HG02759 (cell line): ENCODE measurements around the gene NEMP1.
"Not testable (repeated sequence)": the region's sequence is repeated elsewhere in the genome, so short reads cannot be mapped to it uniquely, and the experiment has no call there.

Source experiments
- ATAC-seq: cut with Tn5 transposase; IDR thresholded peaks from one replicate; pipeline ENCODE4 v1.9.1; 2021; ENCODE audit warnings: mild to moderate bottlenecking, moderate library complexity; ENCODE audit not compliant: unreplicated experiment

The NEMP1 gene

GRCh38 chr12:57092876-57093414 lies 14.4 kb upstream of the NEMP1 start:
- ATAC-seq, result no peak

- ATAC-seq, result no peak
These were observed 13.9 kb upstream of the NEMP1 start for GRCh38 chr12:57092529-57092862.

DNA sequence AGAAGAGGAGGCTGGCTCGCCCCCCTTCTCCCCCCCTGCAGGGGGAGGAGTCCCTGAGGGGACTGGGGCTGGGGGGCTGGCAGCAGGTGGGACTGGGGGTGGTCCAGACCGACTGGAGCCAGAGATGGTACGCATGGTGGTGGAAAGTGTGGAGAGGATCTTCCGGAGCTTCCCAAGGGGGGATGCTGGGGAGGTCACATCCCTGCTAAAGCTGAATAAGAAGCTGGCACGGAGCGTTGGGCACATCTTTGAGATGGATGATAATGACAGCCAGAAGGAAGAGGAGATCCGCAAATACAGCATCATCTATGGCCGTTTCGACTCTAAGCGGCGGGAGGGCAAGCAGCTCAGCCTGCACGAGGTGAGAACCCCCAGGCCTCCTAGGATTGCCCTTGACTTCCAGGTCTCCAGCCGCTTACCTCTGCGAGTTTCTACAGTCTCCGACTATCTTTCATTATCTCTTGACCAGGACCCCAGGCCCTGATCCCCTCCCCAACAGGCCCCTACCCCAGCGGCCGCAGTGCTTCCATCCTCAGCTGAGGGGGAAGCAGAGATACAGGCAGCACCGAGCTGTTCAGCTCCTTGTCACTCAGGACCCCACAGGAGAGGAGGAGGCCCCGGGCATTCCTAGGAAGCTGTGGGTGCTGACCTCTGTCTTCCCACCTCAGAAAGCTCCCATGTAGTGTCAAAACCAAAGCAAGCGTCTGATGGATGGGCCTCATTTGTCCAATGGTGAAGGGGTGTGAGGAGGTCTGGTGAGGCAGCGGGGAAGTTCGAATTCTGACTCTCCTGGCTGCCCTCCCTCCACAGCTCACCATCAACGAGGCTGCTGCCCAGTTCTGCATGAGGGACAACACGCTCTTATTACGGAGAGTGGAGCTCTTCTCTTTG lies 13.3 kb upstream of the NEMP1 start:
- no peak for ATAC-seq

DNA sequence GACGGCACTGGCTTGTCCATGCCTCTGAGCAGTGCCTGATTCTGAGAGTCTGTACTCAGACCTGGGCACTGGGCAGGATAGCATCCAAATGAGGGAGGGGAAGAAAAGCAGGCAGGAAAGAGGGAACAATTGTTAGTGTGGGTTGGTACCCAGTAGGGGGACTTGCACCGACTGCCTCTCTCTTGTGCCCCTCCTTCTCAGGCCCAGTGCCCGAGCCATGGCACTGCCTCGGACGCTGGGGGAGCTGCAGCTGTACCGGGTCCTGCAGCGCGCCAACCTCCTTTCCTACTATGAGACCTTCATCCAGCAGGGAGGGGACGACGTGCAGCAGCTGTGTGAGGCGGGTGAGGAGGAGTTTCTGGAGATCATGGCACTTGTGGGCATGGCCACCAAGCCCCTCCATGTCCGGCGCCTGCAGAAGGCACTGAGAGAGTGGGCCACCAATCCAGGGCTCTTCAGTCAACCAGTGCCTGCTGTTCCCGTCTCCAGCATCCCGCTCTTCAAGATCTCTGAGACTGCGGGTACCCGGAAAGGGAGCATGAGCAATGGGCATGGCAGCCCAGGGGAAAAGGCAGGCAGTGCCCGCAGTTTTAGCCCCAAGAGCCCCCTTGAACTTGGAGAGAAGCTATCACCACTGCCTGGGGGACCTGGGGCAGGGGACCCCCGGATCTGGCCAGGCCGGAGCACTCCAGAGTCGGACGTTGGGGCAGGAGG lies 12.5 kb upstream of the NEMP1 start:
- no peak for ATAC-seq

GRCh38 chr12:57090490-57090889 lies 11.9 kb upstream of the NEMP1 start:
- no peak for ATAC-seq

DNA sequence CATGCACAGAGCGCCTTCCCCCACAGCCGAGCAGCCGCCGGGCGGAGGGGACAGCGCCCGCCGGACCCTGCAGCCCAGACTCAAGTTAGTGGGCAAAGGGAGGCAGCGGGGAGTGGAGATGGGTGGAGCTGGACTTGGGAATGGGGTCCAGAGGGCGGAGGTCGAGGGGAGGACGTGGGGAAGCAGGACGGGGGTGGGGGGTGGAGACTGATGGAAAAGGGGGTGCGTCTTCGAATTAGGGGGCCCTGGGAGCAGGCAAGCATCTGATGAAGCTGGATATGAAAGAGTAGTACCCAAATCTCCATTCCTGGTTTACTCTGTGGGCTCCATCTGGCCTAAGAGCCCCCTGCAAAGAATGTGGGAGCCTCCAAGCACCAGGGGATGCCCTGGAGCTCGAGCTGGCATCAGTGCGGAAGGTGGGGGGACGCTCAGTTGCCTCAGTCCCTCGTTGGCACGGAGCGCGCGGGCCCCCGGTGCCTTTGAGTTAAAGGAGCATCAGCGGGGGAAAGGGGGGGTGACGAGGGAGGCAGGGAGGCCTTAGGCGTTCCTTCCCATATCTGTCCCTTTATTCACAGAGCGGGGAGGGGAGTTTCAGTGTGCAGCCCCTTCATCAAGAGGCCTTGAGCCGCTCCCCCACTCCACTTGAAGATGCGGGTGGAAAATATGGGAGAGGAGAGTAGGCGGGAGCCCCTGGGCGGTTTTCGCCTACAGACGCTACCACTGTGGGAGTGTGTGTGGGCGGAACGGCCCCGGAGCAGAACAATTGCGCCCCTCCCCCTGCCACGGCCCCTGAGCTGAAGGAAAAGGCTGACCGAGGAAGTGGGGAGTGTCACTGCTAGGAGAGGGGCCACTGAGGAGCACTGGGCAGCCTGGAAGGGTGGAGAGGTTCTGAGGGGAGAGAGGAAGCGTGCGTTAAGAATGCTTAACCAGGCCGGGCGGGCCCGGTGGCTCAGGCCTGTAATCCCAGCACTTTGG lies 11.0 kb upstream of the NEMP1 start:
- ATAC-seq, result no peak

DNA sequence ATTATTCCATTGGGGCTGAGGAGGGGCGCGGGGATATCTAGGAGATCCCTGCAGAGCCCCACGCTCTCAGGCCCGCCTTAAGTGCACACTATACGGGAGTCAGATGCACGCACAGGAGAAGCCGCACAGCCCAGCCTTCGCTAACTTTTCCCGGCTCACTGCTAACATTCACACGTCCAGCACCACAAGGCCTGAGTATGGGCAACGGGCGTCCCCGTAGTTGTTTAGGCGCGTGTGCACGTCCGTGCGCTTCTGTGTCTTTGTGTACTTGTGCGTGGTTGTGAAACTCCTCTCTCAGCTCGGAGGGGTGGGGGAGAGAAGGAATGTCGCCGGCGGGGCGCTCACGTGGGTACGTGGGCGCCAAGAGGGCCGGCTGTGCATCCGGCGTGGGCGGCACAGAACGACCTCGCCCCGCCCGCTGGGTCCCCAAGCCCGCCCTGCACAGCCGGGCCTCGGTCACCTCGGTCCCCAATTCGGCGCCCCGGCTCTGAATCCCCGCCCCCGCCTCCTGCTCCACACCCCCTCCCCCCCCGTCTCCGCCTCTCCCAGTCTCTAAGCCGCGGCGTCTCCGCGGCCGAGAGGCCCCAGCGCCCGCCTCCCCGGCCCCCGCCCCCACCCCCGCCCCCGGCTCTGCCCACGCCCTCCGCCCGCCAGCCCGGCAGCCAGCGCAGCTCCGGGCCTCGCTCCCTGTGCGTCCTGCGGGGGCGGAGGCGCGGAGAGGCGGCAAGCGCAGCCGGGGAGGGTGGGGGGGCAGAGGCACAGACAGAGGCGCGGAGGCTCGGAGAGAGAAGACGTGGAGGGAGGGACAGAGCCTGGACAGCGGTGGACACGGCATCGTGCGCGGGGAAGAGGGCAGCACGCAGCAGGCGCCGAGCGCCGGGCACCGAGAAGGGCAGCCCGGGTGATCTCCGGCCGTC lies 10.0 kb upstream of the NEMP1 start, which contains the start of gene NAB2:
Gene NAB2 (plus strand): TSS at position 761 of the 917 bp plus-strand sequence. CDS start 158 bp downstream, outside the sequence.
- ATAC-seq, result peak; percentile 64

DNA sequence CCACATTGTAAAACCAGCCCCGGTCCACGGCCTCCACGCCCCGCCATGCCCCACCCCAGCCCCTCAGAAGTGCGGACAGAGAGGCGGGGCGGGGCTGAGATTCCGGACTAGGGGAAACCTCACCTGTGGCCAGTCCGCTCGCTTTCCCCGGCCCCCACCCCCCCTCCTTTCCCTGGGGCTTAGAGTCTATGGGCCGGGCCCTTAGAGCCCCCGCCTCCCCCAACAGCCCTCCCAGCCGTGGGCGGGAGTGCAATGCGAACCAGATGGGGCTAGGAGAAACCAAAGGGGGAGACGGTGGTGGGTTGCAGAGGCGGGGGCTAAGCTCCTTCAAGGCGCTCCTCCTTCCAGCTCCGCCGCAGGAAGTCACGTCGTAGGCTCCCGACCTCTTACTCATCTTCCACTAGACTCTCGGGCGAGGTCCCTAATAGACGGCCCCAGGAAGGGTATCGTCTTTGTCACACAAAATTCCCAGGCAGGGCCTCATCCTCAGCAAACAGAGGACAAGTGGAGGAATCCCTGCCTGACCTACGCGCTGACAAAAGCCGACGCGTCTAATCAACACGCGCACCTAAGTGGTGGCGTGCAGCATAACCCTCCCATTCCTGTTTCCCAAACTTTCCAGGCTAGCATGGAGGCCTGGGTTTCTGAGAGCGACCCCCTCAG lies 9.2 kb upstream of the NEMP1 start:
- peak; percentile 41 for ATAC-seq

DNA sequence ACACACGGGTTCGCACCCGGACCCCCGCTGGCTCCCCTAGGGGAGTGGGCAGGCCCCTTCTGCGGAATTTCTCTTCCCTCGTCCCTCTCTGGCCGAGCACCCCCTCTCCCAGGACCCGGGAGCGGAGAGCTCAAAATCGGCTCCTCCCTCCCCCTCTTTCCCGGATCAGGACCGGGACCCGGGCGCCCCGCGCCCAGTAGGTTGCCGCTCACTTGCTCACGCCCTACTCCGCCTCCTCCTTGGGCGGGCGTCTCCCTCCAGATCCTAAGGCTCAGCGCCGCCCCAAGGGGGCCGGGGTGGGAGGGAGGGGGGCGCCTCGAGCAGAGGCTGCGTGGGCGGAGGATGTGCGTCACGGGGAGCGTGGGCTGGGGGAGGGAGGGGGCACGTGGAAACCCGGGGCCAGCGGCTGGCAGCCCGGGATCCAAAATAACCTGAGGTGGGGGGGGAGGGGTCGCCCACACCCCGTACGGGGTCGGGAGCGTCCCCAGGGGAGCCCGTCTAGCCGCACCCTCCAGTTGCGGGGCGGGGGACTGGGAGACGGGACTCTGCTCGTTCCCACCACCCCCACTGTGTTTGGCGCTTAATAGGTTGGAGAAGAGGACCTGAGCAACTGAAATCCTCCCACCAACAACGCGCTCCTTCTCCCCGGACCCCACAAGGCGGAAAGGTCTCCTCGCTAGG lies 8.6 kb upstream of the NEMP1 start:
- ATAC-seq, result peak; percentile 41

- no peak for ATAC-seq
These were observed 8.0 kb upstream of the NEMP1 start for GRCh38 chr12:57086493-57087009.

DNA sequence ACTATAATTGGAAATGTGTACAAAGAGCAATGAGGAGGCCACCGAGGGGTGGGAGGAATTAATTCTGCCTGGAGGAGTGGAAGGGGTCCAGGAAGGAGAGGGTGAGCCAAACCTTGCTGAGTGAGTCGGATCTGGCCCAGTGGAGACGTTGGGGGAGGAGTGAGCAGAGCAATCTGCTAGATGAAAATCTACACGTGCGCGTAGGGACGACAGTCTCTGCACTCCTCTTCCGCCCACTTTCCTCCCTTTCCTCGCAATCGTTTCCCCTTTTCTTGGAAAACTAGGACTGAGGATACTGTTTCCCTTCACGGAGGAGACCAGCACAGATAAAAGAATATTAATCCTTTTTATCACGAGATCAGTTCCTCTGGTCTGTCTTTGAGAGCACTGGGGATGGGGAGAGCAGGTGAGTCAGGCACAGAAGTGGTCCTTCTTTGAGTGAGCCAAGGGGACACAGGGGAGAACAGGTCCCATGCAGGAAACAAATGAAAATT lies 7.5 kb upstream of the NEMP1 start:
- ATAC-seq, result no peak

DNA sequence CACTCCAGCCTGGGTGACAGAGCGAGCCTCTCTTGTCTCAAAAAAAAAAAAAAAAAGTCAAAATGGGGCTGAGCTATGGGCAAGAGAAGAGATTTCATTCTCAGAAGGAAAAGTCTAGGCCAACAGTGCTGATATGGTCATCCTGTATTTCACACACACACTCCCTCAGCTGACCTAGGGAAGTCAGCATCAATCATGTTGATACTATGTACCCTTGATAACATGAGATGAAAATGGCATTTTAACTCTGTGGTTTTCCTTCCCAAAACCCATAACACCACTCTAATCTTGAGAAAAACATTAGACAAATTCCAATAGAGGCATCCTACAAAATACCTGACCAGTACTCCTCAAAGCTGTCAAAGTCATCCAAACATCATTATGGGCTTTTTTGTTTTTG lies 2.3 kb upstream of the NEMP1 start:
- no peak for ATAC-seq

- no peak for ATAC-seq
These were observed 1.2 kb upstream of the NEMP1 start for GRCh38 chr12:57079821-57080220.

DNA sequence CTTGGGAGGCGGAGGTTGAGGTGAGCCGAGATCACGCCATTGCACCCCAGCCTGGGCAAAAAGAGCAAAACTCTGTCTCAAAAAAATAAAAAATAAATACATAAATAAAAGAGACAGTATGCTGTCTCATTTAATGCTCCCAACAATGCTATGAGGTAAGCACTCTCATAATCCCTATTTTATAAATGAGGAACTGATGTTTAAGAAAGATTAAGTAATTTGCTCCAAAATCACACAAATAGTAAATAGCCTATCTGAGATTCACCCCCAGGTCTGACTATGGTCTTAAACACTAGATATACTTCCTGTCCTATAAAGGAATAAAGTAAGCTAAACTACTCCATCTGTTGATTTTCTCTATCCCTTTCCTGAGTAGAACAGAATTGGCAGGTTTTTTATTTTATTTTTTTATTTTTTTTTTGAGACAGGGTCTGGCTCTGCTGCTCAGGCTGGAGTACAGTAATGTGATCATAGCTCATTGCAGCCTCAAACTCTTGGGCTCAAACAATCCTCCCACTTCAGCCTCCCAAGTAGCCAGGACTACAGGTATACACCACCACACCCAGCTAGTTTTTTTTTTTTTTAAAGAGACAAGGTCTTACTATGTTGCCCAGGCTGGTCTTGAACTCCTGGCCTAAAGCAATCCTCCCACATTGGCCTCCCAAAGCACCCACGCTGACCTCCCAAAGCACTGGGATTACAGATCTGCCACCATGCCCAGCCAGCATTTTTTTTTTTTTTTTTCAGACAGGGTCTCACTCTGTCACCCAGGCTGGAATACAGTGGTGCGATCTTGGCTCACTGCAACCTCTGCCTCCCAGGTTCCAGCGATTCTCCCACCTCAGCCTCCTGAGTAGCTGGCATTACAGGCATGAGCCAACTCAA lies 4.8 kb downstream of the NEMP1 start:
- ATAC-seq, result not testable (repeated sequence)

GRCh38 chr12:57072661-57073060 lies 5.9 kb downstream of the NEMP1 start:
- no peak for ATAC-seq

GRCh38 chr12:57069523-57069922 lies 9.1 kb downstream of the NEMP1 start:
- peak; percentile 88 for ATAC-seq

DNA sequence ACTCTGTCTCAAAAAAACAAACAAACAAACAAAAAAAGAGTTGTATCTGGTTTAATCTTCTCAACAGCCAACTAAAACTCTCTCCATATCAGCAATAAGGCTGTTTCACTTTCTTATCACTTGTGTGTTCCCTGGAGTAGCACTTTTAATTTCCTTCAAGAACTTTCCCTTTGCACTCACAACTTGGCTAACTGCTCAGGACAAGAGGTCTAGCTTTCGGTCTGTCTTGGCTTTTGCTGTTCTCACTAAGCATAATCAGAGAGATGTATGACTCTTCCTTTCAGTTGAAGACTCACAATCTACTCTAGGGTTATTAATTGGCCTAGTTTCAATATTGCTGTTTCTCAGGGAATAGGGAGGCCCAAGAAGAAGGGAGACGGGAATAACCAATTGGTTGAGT lies 12.3 kb downstream of the NEMP1 start:
- ATAC-seq, result no peak
